ENCODE measurements around the gene ZNF793.

Gene ZNF793

DNA sequence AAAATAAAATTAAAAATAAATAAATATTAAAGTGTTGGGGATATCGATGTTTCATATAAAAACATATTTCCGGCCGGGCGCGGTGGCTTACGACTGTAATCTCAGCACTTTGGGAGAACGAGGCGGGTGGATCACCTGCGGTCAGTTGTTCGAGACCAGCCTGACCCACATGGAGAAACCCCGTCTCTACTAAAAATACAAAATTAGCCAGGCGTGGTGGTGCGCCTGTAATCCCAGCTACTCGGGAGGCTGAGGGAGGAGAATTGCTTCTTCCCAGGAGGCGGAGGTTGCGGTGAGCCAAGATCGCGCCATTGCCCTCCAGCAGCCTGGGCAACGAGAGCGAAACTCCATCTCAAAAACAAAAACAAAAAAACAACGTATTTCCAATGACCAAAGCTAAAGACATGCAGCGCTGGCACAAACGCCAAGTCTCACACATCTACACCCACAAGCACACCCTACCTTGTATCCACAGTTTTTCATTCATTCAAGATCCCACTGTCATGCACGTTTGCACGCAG lies 40.4 kb upstream of the ZNF793 start (continued):
- no peak for TF ChIP-seq ZNF292 (tag by site-specific recombination; IDR thresholded peaks at IDR 0.05; ENCODE audit: borderline replicate concordance, low read depth)

DNA sequence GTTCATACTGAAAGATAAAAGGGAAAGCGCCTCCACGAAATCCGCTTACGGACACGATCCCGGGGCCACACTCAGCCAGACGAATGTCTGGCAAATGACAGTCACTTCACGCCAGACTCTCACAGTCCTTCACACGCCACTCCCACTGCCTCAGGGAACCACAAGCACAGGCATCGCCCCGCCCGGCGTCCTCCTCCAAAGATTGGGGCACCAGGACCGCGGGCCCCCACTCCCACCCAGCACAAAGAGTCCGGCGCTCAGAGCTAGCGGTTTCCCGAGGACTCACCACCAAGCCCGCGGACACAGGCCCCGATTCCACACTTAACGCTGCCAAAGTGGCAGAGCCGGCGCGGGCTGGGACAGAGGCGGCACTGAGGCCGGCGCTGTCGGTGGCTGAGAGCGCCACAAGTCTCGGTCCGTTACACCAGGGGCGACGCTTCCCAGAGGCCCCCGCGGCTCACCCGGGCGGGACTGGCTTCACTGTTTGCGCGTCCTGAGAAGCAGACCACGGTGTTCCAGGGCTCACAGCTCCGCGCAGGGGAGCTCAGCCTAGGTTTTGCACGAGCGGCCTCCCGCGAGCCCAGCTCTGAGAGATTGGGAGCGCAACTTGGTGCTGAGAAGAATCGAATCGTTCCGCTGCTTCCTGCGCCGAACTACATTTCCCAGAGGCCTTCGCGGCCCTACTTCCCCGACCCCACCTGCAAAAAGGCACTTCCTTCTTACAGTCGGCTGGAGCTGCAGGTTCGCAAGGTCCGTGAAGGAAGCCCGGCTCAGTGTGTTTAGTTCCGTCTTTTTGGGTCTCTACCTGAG lies 39.7 kb upstream of the ZNF793 start, which contains the start of gene ZNF569:
TSS of gene ZNF569 (minus strand) at position 647 of the 810 bp plus-strand sequence. CDS start 22,523 bp downstream, outside the sequence.
- ChIA-PET CTCF (interaction anchor here (0.6 to 1.1 kb wide), 5 partner anchors 12 to 1077 kb away, joined by 3 read pairs; no protein-coding TSS in a partner anchor), POLR2A (interaction anchor here (0.6 to 3.3 kb wide), 17 partner anchors 9 to 977 kb away, joined by 3 to 27 read pairs (median 5); partner anchors contain the start of genes SIPA1L3, WDR87, ZNF345 and ZNF383)
- Histone ChIP-seq H3K4me3 (ENCODE audit: low read depth, low read length) (peak within 1 kb of the TSS; percentile 63), H3K36me3 (ENCODE audit: control insufficient read depth in 2 of 2, insufficient read depth in 1 of 2, low read length in 2 of 2) (peaks cover 42 to 56% of the 10 kb centered on the region in 2 experiments), H3K4me1 (ENCODE audit: control insufficient read depth, insufficient read depth, low read length) (peaks cover 6% of the 10 kb centered on the region; the same call in 1 of the 2 replicates), H3K9me3 (ENCODE audit: control insufficient read depth, insufficient read depth, low read depth, low read length) (peaks cover 21% of the 10 kb centered on the region), H3K27ac (ENCODE audit: extremely low read depth, low read depth, low read length) (peak within 1 kb of the TSS; percentile 88)
- peak; percentile 8; the same call in 1 of the 2 replicates for TF ChIP-seq ZNF548 (tag by site-specific recombination; IDR thresholded peaks at IDR 0.05)
- TF ChIP-seq ZEB2 (tag by site-specific recombination; IDR thresholded peaks at IDR 0.05): peak; percentile 95
- TF ChIP-seq ZNF416 (tag by site-specific recombination; IDR thresholded peaks at IDR 0.05): 0 out of 2 replicates have a peak, but pooled peaks have one; percentile 18
- TF ChIP-seq SETDB1 (IDR thresholded peaks at IDR 0.05; ENCODE audit: insufficient read length, low read length): no peak
- peak; percentile 96 for TF ChIP-seq ZSCAN30 (tag by site-specific recombination; IDR thresholded peaks at IDR 0.05)
- peak; percentile 87 for TF ChIP-seq YY2 (tag by site-specific recombination; IDR thresholded peaks at IDR 0.05)
- peak; percentile 59 for TF ChIP-seq MZF1 (tag by site-specific recombination; IDR thresholded peaks at IDR 0.05; ENCODE audit: borderline replicate concordance)
- peak; percentile 73 for TF ChIP-seq ZIC2 (tag by site-specific recombination; IDR thresholded peaks at IDR 0.05)
- TF ChIP-seq, protein P1, sequence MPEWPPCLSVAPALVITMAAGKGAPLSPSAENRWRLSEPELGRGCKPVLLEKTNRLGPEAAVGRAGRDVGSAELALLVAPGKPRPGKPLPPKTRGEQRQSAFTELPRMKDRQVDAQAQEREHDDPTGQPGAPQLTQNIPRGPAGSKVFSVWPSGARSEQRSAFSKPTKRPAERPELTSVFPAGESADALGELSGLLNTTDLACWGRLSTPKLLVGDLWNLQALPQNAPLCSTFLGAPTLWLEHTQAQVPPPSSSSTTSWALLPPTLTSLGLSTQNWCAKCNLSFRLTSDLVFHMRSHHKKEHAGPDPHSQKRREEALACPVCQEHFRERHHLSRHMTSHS (tag by site-specific recombination; IDR thresholded peaks at IDR 0.05): no peak
- peak; percentile 94 for TF ChIP-seq ZNF610 (tag by site-specific recombination; IDR thresholded peaks at IDR 0.05; ENCODE audit: borderline replicate concordance)
- TF ChIP-seq ZNF184 (tag by site-specific recombination; IDR thresholded peaks at IDR 0.05): no peak
- no peak for TF ChIP-seq ZNF354C (tag by site-specific recombination; IDR thresholded peaks at IDR 0.05; ENCODE audit: borderline replicate concordance, low read depth)
- peak; percentile 92 for TF ChIP-seq ZNF501 (tag by site-specific recombination; IDR thresholded peaks at IDR 0.05)
- TF ChIP-seq, protein P2, sequence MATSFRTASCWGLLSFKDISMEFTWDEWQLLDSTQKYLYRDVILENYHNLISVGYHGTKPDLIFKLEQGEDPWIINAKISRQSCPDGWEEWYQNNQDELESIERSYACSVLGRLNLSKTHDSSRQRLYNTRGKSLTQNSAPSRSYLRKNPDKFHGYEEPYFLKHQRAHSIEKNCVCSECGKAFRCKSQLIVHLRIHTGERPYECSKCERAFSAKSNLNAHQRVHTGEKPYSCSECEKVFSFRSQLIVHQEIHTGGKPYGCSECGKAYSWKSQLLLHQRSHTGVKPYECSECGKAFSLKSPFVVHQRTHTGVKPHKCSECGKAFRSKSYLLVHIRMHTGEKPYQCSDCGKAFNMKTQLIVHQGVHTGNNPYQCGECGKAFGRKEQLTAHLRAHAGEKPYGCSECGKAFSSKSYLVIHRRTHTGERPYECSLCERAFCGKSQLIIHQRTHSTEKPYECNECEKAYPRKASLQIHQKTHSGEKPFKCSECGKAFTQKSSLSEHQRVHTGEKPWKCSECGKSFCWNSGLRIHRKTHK (tag by site-specific recombination; IDR thresholded peaks at IDR 0.05): no peak
- TF ChIP-seq, protein P3, sequence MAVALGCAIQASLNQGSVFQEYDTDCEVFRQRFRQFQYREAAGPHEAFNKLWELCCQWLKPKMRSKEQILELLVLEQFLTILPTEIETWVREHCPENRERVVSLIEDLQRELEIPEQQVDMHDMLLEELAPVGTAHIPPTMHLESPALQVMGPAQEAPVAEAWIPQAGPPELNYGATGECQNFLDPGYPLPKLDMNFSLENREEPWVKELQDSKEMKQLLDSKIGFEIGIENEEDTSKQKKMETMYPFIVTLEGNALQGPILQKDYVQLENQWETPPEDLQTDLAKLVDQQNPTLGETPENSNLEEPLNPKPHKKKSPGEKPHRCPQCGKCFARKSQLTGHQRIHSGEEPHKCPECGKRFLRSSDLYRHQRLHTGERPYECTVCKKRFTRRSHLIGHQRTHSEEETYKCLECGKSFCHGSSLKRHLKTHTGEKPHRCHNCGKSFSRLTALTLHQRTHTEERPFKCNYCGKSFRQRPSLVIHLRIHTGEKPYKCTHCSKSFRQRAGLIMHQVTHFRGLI (tag by site-specific recombination; IDR thresholded peaks at IDR 0.05): peak; percentile 56
- TF ChIP-seq, protein P4, sequence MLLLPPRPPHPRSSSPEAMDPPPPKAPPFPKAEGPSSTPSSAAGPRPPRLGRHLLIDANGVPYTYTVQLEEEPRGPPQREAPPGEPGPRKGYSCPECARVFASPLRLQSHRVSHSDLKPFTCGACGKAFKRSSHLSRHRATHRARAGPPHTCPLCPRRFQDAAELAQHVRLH (tag by site-specific recombination; IDR thresholded peaks at IDR 0.05): peak; percentile 88
- TF ChIP-seq, protein P5, sequence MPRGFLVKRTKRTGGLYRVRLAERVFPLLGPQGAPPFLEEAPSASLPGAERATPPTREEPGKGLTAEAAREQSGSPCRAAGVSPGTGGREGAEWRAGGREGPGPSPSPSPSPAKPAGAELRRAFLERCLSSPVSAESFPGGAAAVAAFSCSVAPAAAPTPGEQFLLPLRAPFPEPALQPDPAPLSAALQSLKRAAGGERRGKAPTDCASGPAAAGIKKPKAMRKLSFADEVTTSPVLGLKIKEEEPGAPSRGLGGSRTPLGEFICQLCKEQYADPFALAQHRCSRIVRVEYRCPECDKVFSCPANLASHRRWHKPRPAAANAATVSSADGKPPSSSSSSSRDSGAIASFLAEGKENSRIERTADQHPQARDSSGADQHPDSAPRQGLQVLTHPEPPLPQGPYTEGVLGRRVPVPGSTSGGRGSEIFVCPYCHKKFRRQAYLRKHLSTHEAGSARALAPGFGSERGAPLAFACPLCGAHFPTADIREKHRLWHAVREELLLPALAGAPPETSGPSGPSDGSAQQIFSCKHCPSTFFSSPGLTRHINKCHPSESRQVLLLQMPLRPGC (tag by site-specific recombination; IDR thresholded peaks at IDR 0.05): peak; percentile 74
- peak; percentile 22; the same call in 1 of the 2 replicates for TF ChIP-seq ZSCAN16 (tag by site-specific recombination; IDR thresholded peaks at IDR 0.05)
- peak; percentile 76 for TF ChIP-seq ZBTB8A (tag by site-specific recombination; IDR thresholded peaks at IDR 0.05)
- peak; percentile 87 for TF ChIP-seq ZNF561 (tag by site-specific recombination; IDR thresholded peaks at IDR 0.05; ENCODE audit: borderline replicate concordance)
- TF ChIP-seq, protein P6, sequence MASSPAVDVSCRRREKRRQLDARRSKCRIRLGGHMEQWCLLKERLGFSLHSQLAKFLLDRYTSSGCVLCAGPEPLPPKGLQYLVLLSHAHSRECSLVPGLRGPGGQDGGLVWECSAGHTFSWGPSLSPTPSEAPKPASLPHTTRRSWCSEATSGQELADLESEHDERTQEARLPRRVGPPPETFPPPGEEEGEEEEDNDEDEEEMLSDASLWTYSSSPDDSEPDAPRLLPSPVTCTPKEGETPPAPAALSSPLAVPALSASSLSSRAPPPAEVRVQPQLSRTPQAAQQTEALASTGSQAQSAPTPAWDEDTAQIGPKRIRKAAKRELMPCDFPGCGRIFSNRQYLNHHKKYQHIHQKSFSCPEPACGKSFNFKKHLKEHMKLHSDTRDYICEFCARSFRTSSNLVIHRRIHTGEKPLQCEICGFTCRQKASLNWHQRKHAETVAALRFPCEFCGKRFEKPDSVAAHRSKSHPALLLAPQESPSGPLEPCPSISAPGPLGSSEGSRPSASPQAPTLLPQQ (tag by site-specific recombination; IDR thresholded peaks at IDR 0.05): peak; percentile 82
- peak; percentile 18; the same call in 1 of the 2 replicates for TF ChIP-seq HOXA7 (CRISPR knock-in tag; IDR thresholded peaks at IDR 0.05; ENCODE audit: borderline replicate concordance)
- TF ChIP-seq KLF9 (tag by site-specific recombination; IDR thresholded peaks at IDR 0.05; ENCODE audit: low read depth): peak; percentile 86
- TF ChIP-seq ZNF266 (tag by site-specific recombination; IDR thresholded peaks at IDR 0.05; ENCODE audit: low read depth): no peak
- peak; percentile 95 for TF ChIP-seq KLF8 (tag by site-specific recombination; IDR thresholded peaks at IDR 0.05)
- 0 out of 2 replicates have a peak, but pooled peaks have one; percentile 60 for TF ChIP-seq ZNF792 (tag by site-specific recombination; IDR thresholded peaks at IDR 0.05)
- TF ChIP-seq ZNF2 (tag by site-specific recombination; IDR thresholded peaks at IDR 0.05): peak; percentile 95
